SK-N-SH (cell line): ENCODE data around the gene RAB30. TPM values are rescaled to one million over a fixed set of nuclear protein-coding genes. Genes with fewer than 3 reads are reported as not detected.

ENCODE experiments used
- CTCF ChIA-PET: fragments of 300-600, 350-600 bp; formaldehyde crosslinking; extraction: SDS; loops from one replicate; lab custom pipeline; 2021; lab: Yijun Ruan, JAX
- POLR2A ChIA-PET: fragments of 350-600 bp; sonication (Branson Sonifier 250); formaldehyde crosslinking; extraction: SDS; loops from one replicate; lab custom pipeline; 2020; ENCODE audit warnings: antibody characterized with exemption, inconsistent platforms; lab: Yijun Ruan, JAX
- DNase-seq: peaks from one replicate; pipeline ENCODE4 v3.0.0; 2012
- H2AFZ ChIP-seq: fragments of 200-600 bp; sonication (generic); 2 replicates; pipeline ENCODE4 v1.8.1; 2016; ENCODE audit warnings: antibody characterized with exemption, mild to moderate bottlenecking, low read depth
- H3F3A ChIP-seq: fragments of 200-600 bp; sonication (generic); replicated peaks from 2 replicates; pipeline ENCODE3; 2016; ENCODE audit warnings: antibody characterized with exemption, mild to moderate bottlenecking; ENCODE audit not compliant: insufficient read depth
- H3K27ac ChIP-seq, 2 experiments: fragments of 200-500 bp in 1 of 2; fragments of 200-600 bp in 1 of 2; sonication (Bioruptor generic) in 1 of 2; sonication (generic), shearing (Covaris generic) in 1 of 2; 2 replicates each; pipeline versions ENCODE4 v1.5.1 to v1.6.1; 2014 to 2016; ENCODE audit warnings: low read depth in 2 of 2, inconsistent platforms in 1 of 2, low read length in 1 of 2, mild to moderate bottlenecking in 1 of 2, mixed read lengths in 1 of 2
- H3K27me3 ChIP-seq: fragments of 200-600 bp; sonication (generic), shearing (Covaris generic); 2 replicates; pipeline ENCODE4 v1.6.1; 2016; ENCODE audit warnings: mixed run types; ENCODE audit not compliant: insufficient read depth
- H3K36me3 ChIP-seq, 2 experiments: fragments of 200-500 bp in 1 of 2; fragments of 200-600 bp in 1 of 2; sonication (Bioruptor generic) in 1 of 2; sonication (generic) in 1 of 2; replicated peaks in 1 of 2; 2 replicates each; pipeline versions ENCODE3 to v1.5.1; 2014 to 2016; ENCODE audit warnings: low read length in 1 of 2, mild to moderate bottlenecking in 1 of 2; ENCODE audit not compliant: insufficient read depth in 2 of 2, control insufficient read depth in 1 of 2
- H3K4me1 ChIP-seq, 2 experiments: fragments of 200-500 bp in 1 of 2; fragments of 200-600 bp in 1 of 2; sonication (Bioruptor generic) in 1 of 2; sonication (generic), shearing (Covaris generic) in 1 of 2; 2 replicates each; pipeline versions ENCODE4 v1.5.1 to v1.6.1; 2014 to 2016; ENCODE audit warnings: low read depth in 1 of 2, low read length in 1 of 2, mixed run types in 1 of 2; ENCODE audit not compliant: insufficient read depth in 2 of 2, control insufficient read depth in 1 of 2
- H3K4me2 ChIP-seq: fragments of 200-600 bp; sonication (generic), shearing (Covaris generic); 2 replicates; pipeline ENCODE4 v1.6.1; 2017; ENCODE audit warnings: mixed run types
- H3K4me3 ChIP-seq, 2 experiments: fragments of 200-500 bp in 1 of 2; fragments of 200-600 bp in 1 of 2; sonication (Bioruptor generic) in 1 of 2; sonication (generic), shearing (Covaris generic) in 1 of 2; 2 replicates each; pipeline versions ENCODE4 v1.5.1 to v1.8.1; 2014 to 2016; ENCODE audit warnings: low read depth in 2 of 2, inconsistent platforms in 1 of 2, low read length in 1 of 2, mild to moderate bottlenecking in 1 of 2, mixed read lengths in 1 of 2, moderate library complexity in 1 of 2
- H3K79me2 ChIP-seq: fragments of 200-600 bp; sonication (generic); 2 replicates; pipeline ENCODE4 v1.8.1; 2017; ENCODE audit warnings: mild to moderate bottlenecking; ENCODE audit not compliant: insufficient read depth
- H3K9ac ChIP-seq: fragments of 200-600 bp; sonication (generic); 2 replicates; pipeline ENCODE4 v1.6.1; 2017; ENCODE audit warnings: mixed run types
- H3K9me2 ChIP-seq: fragments of 200-600 bp; sonication (generic); 2 replicates; pipeline ENCODE4 v1.6.1; 2017; ENCODE audit warnings: mixed run types
- H3K9me3 ChIP-seq: fragments of 200-600 bp; sonication (generic); 2 replicates; pipeline ENCODE4 v1.6.1; 2017; ENCODE audit warnings: mixed run types, mild to moderate bottlenecking, moderate library complexity
- H4K20me1 ChIP-seq: fragments of 200-600 bp; sonication (generic); 2 replicates; pipeline ENCODE4 v1.6.1; 2017; ENCODE audit warnings: mild to moderate bottlenecking, mixed run types; ENCODE audit not compliant: insufficient read depth
- CTCF ChIP-seq: fragments of 200-600 bp; sonication (generic); IDR thresholded peaks from 2 replicates; pipeline ENCODE4 v1.6.1; 2017; ENCODE audit warnings: antibody characterized with exemption, mild to moderate bottlenecking, moderate library complexity
- ELF1 ChIP-seq: IDR thresholded peaks from 2 replicates; pipeline ENCODE4 v1.4.0; 2012
- EP300 ChIP-seq, 2 experiments: IDR thresholded peaks; 2 replicates each; pipeline versions ENCODE4 v1.4.0 to v1.6.1; 2012; ENCODE audit warnings: borderline replicate concordance in 1 of 2, low read depth in 1 of 2, low read length in 1 of 2
- EZH2phosphoT487 ChIP-seq: fragments of 200-600 bp; sonication (generic); IDR thresholded peaks from 2 replicates; pipeline ENCODE4 v1.6.1; 2017; ENCODE audit warnings: low read depth, mixed run types, mild to moderate bottlenecking, antibody characterized with exemption, moderate library complexity, borderline replicate concordance
- FOSL2 ChIP-seq: IDR thresholded peaks from 2 replicates; pipeline ENCODE4 v1.4.0; 2012; ENCODE audit warnings: low read depth, mild to moderate bottlenecking, moderate library complexity, borderline replicate concordance
- FOXJ3 ChIP-seq: sonication (generic); formaldehyde crosslinking; IDR thresholded peaks from 2 replicates; pipeline ENCODE4 v1.5.1; 2020; ENCODE audit warnings: mild to moderate bottlenecking, missing genetic modification reagents
- GABPA ChIP-seq: IDR thresholded peaks from 2 replicates; pipeline ENCODE4 v1.4.0; 2012; ENCODE audit warnings: low read depth, mild to moderate bottlenecking
- GATA2 ChIP-seq: sonication (generic); formaldehyde crosslinking; IDR thresholded peaks from 2 replicates; pipeline ENCODE4 v1.5.0; 2020; ENCODE audit warnings: mild to moderate bottlenecking, missing genetic modification reagents
- IRF3 ChIP-seq: fragments of 150-350 bp; IDR thresholded peaks from 2 replicates; pipeline ENCODE4 v1.6.1; 2016; ENCODE audit warnings: mild to moderate bottlenecking, low read depth, low read length
- MEF2A ChIP-seq: IDR thresholded peaks from 2 replicates; pipeline ENCODE4 v1.4.0; 2012; ENCODE audit warnings: low read depth, borderline replicate concordance
- NFIC ChIP-seq: IDR thresholded peaks from 2 replicates; pipeline ENCODE4 v1.4.0; 2012; ENCODE audit warnings: borderline replicate concordance
- POLR2AphosphoS5 ChIP-seq: IDR thresholded peaks from 2 replicates; pipeline ENCODE4 v1.6.1; 2012; ENCODE audit warnings: low read depth, low read length
- RCOR1 ChIP-seq: fragments of 150-350 bp; IDR thresholded peaks from 2 replicates; pipeline ENCODE4 v1.6.1; 2017; ENCODE audit warnings: antibody characterized with exemption, low read length
- REST ChIP-seq: IDR thresholded peaks from 2 replicates; pipeline ENCODE4 v1.6.1; 2012; ENCODE audit warnings: mild to moderate bottlenecking, low read depth, low read length, moderate library complexity
- RFX5 ChIP-seq: IDR thresholded peaks from 2 replicates; pipeline ENCODE4 v1.6.1; 2012; ENCODE audit warnings: mild to moderate bottlenecking, improper control_type of control experiment, low read length
- SMC3 ChIP-seq: IDR thresholded peaks from 2 replicates; pipeline ENCODE4 v1.6.1; 2012; ENCODE audit warnings: low read depth, low read length, improper control_type of control experiment
- TAF1 ChIP-seq: IDR thresholded peaks from 2 replicates; pipeline ENCODE4 v1.6.1; 2012; ENCODE audit warnings: low read depth, mild to moderate bottlenecking, low read length, moderate library complexity, borderline replicate concordance
- TEAD4 ChIP-seq: IDR thresholded peaks from 2 replicates; pipeline ENCODE4 v1.4.0; 2012; ENCODE audit warnings: mild to moderate bottlenecking, borderline replicate concordance; ENCODE audit not compliant: insufficient read depth
- USF1 ChIP-seq: IDR thresholded peaks from 2 replicates; pipeline ENCODE4 v1.4.0; 2012; ENCODE audit warnings: low read depth, borderline replicate concordance
- YY1 ChIP-seq: IDR thresholded peaks from 2 replicates; pipeline ENCODE4 v1.4.0; 2012; ENCODE audit warnings: low read depth, mild to moderate bottlenecking
- ZBTB33 ChIP-seq: IDR thresholded peaks from 2 replicates; pipeline ENCODE4 v1.4.0; 2012; ENCODE audit warnings: low read depth, borderline replicate concordance
- WGBS: methylation state at CpG from one replicate; pipeline ENCODE4 v1.1.6; 2017; ENCODE audit warnings: low lambda C conversion rate; 5-methylcytosine and 5-hydroxymethylcytosine counted together
- polyA plus RNA-seq, 3 experiments: library from polyadenylated mRNA; depleted of rRNA; stranded (reverse); fragments of >200 nt; gene quantifications; 2 replicates each; pipeline ENCODE4 v1.2.3, GENCODE V29; 2012

The RAB30 gene
- polyA plus RNA-seq, 1 of the 3 experiments (the other 2 are of a cell fraction): 3.3 TPM

GRCh38 chr11:83051760-83052671, 19.7 kb downstream of the RAB30 start:
- Histone ChIP-seq H3K4me3 (peak overlapping the region in 1 of 2 experiments; percentile 10; a peak in 1 of 4 replicates), H2AFZ (no peak overlapping the region; the same call in 1 of the 2 replicates), H3K36me3 (no peaks in the 10 kb centered on the region), H3K9me2 (no peaks in the 10 kb centered on the region), H3K9me3 (no peaks in the 10 kb centered on the region), H3K27ac (peak overlapping the region; percentile 75 to 87), H3K4me1 (peaks cover 14 to 20% of the 10 kb centered on the region in 2 experiments), H3K79me2 (peaks cover 56% of the 10 kb centered on the region), H3K9ac (peak overlapping the region; percentile 1; the same call in 1 of the 2 replicates), H3F3A (peaks cover 29% of the 10 kb centered on the region), H3K4me2 (peak overlapping the region; percentile 60), H4K20me1 (peaks cover 8% of the 10 kb centered on the region), H3K27me3 (no peaks in the 10 kb centered on the region)
- no peak for DNase-seq
- CTCF ChIA-PET: interaction anchor here (1.1 to 1.6 kb wide), 5 partner anchors 11 to 124 kb away, joined by 3 to 4 read pairs (median 3); no protein-coding TSS in a partner anchor
- POLR2A ChIA-PET: interaction anchor here (0.7 to 1.0 kb wide), 2 partner anchors 20 to 142 kb away, joined by 3 to 7 read pairs; partner anchors contain the start of genes ANKRD42 and RAB30
- 37% methylated on average over 6 of the region's 6 CpGs for WGBS
- no peak for TF ChIP-seq REST
- TF ChIP-seq FOSL2: peak; percentile 58; the same call in 1 of the 2 replicates
- TF ChIP-seq NFIC: peak; percentile 49; the same call in 1 of the 2 replicates
- TF ChIP-seq POLR2AphosphoS5: peak; percentile 55; the same call in 1 of the 2 replicates
- TF ChIP-seq RCOR1: peak; percentile 32; the same call in 1 of the 2 replicates
- TF ChIP-seq FOXJ3 (CRISPR knock-in tag): no peak
- no peak for TF ChIP-seq MEF2A
- TF ChIP-seq ELF1: no peak
- no peak for TF ChIP-seq IRF3
- TF ChIP-seq GATA2: no peak
- TF ChIP-seq USF1: no peak
- TF ChIP-seq SMC3: no peak
- TF ChIP-seq EP300 (IDR thresholded peaks at IDR 0.05; ENCODE audit: borderline replicate concordance in 1 of 2, low read depth in 1 of 2, low read length in 1 of 2): peak; percentile 52 to 69; a peak in 3 of 4 replicates
- no peak for TF ChIP-seq GABPA
- TF ChIP-seq CTCF: no peak
- TF ChIP-seq TAF1: no peak
- no peak for TF ChIP-seq ZBTB33
- no peak for TF ChIP-seq EZH2phosphoT487
- TF ChIP-seq RFX5: no peak
- peak; percentile 75; the same call in 1 of the 2 replicates for TF ChIP-seq TEAD4
- no peak for TF ChIP-seq YY1
